HG02943 (cell line): ENCODE measurements around the gene MYLK.
"Not testable (repeated sequence)": the region's sequence is repeated elsewhere in the genome, so short reads cannot be mapped to it uniquely, and the experiment has no call there.

ENCODE experiments used
- ATAC-seq: cut with Tn5 transposase; IDR thresholded peaks from one replicate; pipeline ENCODE4 v1.9.1; 2021; ENCODE audit warnings: mild to moderate bottlenecking, low read depth, moderate library complexity; ENCODE audit not compliant: unreplicated experiment

MYLK gene, protein sequence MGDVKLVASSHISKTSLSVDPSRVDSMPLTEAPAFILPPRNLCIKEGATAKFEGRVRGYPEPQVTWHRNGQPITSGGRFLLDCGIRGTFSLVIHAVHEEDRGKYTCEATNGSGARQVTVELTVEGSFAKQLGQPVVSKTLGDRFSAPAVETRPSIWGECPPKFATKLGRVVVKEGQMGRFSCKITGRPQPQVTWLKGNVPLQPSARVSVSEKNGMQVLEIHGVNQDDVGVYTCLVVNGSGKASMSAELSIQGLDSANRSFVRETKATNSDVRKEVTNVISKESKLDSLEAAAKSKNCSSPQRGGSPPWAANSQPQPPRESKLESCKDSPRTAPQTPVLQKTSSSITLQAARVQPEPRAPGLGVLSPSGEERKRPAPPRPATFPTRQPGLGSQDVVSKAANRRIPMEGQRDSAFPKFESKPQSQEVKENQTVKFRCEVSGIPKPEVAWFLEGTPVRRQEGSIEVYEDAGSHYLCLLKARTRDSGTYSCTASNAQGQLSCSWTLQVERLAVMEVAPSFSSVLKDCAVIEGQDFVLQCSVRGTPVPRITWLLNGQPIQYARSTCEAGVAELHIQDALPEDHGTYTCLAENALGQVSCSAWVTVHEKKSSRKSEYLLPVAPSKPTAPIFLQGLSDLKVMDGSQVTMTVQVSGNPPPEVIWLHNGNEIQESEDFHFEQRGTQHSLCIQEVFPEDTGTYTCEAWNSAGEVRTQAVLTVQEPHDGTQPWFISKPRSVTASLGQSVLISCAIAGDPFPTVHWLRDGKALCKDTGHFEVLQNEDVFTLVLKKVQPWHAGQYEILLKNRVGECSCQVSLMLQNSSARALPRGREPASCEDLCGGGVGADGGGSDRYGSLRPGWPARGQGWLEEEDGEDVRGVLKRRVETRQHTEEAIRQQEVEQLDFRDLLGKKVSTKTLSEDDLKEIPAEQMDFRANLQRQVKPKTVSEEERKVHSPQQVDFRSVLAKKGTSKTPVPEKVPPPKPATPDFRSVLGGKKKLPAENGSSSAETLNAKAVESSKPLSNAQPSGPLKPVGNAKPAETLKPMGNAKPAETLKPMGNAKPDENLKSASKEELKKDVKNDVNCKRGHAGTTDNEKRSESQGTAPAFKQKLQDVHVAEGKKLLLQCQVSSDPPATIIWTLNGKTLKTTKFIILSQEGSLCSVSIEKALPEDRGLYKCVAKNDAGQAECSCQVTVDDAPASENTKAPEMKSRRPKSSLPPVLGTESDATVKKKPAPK (N-terminal part only)

DNA sequence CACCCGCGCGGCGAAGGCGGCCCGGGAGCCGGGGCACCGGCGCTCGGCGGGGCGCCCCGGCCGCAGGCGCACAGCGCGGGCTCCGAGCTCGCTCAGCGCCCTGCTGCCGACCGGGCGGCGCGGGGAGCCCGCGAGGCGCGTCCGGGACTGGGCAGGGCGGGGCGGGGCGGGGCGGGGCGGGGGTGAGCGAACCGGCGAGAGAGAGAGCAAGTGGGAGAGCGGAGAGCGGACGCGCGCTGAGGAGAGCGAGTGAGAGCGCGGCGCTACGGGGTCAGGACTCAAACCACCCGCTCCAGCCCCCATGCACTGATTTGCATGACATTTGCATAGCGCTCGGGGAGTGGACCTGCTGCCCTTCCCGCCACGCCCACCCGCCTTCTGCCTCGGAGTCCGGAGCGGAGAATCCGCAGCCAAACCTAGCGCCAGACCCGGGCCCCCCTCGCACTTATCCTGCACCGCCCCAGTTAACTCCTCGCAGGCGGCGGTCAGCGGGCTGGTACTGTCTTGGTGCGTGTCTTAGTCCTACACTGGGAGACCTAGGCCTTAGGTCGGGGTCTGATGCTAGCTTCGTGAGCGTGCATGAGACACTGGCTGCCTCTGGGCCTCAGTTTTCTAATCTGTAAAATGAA lies at the start of gene MYLK:
MYLK (minus strand) TSS at position 130 of the 629 bp plus-strand sequence. CDS start 90,491 bp downstream, outside the sequence.
- ATAC-seq = no peak

DNA sequence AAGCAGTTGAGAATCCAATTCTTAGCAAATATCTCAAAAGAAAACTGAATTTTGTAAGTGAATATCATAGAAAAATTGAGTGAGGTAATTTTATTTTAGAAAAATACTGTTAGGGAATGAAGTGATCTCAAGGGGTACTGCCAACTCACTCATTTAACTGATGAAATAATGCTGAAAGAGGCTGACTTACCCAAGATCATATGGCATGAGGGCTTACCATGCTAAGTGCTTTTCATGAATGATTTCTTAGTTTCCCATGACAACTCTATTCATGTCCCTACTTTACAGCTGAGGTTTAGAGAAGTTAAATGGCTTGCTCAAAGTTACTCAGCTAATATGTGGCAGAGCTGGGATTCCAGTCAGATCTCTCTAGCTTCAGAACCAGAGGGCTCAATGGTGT lies 46.3 kb upstream of the MYLK start:
- no peak for ATAC-seq

DNA sequence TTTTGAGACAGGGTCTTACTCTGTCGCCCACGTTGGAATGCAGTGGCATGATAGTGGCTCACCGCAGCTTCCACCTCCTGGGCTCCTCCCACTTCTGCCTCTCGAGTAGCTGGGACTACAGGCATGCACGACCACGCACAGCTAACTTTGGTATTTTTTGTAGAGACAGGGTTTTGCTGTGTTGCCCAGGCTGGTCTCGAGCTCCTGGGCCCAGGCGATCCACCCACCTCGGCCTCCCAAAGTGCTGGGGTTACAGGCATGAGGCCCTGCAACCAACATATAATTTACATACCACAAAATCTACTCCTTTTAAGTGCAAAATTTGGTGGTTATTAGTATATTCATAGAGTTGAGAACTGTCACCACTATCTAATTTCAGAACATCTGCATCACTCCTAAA lies 45.2 kb upstream of the MYLK start:
- ATAC-seq = no peak

DNA sequence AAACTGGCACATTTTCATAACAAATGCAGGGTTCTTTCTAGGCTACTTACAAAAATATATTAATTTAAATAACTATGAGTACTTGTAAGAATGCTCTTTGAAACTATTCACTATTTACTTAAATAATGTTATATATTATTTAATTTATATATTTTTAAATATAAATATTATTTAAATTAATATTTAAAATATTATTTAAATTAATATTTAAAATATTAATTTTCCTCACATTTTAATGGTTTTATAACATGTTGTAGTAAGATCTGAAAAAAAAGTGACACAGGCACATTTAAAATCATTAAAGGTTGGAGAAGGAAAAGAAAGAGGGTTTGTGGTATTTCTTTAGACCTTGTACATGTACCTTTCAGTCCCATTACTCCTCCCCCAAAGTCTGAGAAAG lies 42.3 kb upstream of the MYLK start:
- ATAC-seq = no peak

DNA sequence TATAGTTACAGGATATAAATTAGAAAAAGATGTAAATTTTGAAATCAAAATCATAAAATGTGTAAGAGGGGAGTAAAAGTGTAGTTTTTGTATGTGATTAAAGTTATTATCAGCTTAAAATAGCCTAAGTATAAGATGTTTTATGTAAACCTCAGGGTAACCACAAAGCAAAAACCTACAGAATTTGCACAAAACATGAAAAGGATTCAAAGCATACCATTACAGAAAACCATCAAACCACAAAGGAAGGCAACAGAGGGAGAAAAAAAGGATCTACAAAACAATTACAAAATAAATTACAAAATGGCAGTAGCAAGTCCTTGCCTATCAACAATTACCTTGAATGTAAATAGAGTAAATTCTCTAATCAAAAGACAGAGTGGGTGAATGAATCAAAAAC lies 36.7 kb upstream of the MYLK start:
- ATAC-seq = no peak

DNA sequence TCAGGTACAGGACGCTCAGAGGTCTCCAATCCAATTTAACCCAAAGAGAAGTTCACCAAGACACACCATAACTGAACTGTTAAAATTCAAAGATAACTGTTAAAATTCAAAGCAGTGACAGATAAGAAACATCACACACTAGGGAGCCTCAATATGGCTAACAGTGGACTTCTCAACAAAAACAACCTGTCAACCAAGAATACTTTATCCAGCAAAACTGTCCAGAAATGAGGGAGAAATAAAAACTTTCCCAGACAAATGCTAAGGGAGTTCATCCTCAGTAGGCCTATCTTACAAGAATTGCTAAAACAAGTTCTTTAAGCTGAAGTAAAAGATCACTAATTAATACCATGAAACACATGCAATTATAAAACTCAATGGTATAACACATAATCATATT lies 36.3 kb upstream of the MYLK start:
- no peak for ATAC-seq

DNA sequence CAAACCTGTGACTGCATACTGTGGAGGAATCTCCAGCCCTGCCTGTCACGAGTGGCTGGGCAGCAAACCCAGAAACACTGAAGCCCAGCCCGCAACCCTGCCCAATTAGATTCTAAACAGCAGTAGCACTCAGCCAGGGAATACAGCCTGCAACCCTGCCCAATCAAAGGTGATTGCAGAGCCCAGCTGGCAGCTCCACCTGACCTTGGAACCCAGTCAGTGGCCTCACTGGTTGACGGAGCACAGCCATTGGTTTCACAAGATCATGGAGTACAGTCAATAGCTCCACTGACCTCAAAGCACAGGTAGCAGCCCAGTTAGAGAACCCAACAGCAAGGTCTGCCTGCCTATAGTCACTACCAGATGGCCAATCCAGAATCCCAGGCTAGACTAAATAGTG lies 35.2 kb upstream of the MYLK start:
- ATAC-seq = no peak

DNA sequence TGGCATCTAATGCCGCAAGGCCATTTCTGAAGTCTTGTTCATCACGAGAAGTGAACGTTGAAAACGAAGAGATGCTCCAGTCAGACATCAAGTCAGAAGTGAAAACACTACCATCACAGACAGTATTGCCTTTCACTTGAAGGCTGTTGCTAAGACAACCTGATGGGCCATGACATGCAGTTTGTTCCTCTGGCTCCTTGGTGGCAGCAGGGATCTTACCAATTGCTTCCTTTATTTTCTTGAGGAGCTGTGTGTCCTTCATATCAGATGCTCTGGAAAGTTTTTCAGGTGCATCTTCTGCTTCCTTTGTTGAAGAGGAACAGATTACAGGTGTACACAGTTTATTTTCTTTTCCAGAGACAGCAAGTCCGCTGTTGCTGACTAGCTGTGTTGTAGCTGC lies 30.7 kb upstream of the MYLK start:
- ATAC-seq = no peak

DNA sequence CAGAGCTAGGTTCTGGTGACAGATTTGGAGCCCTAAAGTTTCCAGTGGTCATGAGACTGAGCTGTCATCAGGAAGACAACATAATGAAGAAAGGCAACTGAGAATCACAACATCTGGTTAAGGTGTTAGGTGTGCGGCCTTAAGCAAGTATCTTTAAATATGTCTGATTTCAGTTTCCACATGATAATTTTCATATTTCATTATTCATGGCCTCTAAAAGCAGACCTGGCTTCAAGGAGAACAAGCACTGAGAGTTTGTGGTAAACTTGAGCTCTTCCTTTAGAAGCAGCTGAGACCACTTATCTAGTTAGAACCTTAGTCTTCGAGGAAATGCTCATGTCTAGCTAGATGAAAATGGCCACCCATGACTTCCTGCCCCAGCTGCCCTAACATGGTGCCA lies 25.7 kb upstream of the MYLK start:
- no peak for ATAC-seq

DNA sequence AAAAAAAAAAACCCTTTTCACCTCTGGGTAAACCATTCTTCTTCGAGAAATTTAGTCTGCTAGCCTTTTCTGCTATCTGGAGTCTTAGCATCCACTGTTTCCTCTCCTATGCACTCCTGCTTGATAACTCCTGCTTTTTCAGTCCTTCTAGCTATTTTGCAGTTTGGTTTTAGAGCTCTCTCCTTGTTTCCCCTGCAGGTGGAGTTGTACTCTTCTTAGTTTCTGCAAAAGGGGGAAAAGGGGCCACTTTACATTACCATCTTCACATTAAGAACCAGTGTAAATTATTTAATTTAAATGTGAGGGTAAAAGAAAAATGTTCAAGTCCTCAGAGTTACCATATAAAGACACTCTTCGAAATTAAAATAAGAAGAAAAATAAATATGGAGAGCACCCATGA lies 23.6 kb upstream of the MYLK start:
- no peak for ATAC-seq

DNA sequence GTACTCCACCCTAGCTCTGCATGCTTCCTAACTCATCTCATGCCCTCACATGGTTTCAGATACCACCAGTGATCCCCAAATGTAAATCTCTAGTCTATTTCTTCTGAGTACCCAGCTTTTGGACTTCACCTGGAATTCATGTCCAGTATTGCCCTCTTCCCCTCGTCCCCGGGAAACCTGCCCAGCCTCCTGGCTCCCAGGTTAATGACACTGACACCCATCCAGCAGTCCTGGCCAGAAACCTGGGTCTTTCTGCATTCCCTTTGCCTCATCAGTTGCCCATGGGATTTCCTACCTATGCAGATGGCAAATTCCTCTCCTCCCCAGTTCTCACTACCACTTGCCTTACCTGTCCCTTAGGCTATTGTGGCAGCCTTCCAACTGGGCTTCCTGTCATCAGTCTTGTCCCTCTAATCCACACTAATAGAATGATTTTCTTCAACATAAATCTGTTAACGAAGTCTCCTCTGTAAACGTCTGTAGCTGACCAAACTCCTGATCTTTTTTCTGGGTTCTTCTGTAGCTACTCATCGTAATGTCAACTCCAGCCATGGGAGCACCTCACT lies 15.3 kb upstream of the MYLK start:
- ATAC-seq = no peak

DNA sequence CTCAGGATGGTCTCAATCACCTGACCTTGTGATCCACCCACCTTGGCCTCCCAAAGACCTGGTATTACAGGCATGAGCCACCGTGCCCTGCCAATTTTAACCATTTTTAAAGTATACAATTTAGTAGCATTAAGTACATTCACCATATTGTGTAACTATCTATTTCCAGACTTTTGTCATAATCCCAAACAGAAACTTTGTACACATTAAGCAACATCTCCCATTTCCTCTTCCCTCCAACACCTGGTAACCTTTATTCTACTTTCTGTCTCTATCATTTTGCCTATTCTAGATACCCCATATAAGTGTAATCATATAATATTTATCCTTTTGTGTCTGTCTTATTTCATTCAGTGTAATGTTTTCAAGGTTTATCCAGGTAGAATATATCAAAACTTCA lies 8.9 kb upstream of the MYLK start:
- no peak for ATAC-seq

DNA sequence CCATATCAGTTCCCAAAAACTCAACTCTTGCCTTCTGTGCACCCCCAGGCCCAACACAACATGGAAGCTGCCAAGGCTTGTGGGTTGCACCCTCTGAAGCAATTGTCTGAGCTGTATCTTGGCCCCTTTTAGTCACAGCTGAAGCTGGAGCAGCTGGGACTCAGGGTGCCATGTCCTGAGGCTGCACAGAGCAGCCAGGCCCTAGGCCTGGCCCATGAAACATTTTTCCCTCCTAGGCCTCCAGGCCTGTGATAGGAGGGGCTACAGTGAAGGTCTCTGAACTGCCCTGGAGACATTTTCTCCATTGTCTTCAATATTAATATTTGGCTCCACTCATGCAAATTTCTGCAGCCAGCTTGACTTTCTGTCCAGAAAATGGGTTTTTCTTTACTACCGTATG lies 8.1 kb upstream of the MYLK start:
- no peak for ATAC-seq

DNA sequence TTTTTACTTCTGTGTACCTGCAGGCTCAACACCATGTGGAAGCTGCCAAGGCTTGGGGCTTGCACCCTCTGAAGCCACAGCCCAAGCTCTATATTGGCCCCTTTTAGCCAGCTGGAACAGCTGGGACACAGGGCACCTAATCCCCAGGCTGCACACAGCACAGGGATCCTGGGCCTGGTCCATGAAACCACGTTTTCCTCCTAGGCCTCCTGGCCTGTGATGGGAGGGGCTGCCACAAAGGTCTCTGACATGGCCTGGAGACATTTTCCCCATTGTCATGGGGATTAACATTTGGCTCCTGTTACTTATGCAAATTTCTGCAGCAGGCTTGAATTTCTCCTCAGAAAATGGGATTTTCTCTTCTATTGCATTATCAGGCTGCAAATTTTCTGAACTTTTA lies 6.9 kb upstream of the MYLK start:
- not testable (repeated sequence) for ATAC-seq

DNA sequence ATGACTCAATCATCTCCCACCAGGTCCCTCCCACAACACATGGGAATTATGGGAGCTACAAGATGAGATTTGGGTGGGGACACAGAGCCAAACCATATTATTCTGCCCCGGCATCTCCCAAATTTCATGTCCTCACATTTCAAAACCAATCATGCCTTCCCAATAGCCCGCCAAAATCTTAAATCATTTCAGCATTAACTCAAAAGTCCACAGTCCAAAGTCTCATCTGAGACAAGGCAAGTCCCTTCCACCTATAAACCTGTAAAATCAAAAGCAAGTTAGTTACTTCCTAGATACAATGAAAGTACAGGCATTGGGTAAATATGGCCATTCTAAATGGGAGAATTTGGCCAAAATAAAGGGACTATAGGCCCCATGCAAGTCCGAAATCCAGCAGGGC lies 6.0 kb upstream of the MYLK start:
- not testable (repeated sequence) for ATAC-seq

DNA sequence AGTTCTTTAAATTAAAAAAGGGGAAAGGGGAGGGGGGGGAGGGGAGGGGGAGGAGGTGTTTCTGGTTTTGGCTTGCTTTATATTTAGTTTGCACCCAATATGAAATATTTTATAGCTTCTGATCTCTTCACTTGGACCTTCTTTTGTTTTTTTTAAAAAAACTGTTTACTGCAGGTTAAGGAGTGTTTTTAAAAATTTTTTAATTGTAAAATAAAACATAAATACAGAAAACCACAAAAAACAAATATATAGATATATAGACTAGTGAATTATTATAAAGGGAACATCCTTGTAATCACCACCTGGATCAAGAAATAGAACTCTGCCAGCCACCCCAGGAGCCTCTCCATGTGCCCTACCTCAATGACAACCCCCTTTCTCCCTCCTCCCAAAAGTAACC lies 861 bp upstream of the MYLK start:
- no peak for ATAC-seq

DNA sequence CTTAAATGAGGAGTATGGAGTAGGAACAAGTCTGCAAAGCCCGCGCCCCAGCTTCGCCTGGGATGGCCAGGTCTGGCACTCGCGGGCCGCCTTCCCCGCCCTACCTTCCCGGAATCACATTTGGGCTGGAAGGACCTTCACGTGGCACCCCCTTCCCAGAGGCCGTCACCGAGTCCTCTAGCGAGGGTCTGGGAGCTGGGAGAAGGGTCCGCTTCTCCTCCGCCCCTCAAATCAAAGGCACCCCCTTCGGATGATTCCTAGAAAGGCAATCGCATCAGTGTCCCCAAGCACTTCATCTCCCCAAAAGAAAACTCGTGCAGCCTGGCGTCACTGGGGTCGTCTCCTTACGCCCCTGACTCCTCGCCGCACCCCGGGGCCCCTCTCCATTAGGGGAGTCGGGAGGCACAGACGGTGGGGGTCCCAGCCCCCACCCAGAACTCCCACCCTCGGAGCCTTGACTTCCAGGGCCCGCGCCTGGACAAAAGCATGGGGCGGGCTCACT lies 380 bp downstream of the MYLK start:
- ATAC-seq = no peak

DNA sequence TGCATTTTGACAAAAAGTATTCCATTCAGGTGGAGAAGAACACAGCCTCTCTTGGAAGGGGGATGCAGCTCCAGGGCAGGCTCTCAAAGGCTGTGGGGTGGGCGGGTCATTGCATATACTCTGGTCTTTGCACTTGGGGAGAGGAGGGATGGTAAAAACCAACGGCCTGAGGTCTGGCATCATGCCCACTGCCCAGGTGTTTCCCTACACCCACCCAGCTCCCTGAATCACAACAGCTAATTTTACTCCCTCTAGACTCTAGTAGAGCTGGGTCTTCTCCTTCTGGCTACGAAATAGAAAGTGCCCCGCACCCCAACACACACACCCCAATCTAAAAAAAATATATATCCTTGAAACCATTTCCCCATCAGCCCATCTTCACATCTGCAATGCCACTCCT lies 1.0 kb downstream of the MYLK start:
- no peak for ATAC-seq

DNA sequence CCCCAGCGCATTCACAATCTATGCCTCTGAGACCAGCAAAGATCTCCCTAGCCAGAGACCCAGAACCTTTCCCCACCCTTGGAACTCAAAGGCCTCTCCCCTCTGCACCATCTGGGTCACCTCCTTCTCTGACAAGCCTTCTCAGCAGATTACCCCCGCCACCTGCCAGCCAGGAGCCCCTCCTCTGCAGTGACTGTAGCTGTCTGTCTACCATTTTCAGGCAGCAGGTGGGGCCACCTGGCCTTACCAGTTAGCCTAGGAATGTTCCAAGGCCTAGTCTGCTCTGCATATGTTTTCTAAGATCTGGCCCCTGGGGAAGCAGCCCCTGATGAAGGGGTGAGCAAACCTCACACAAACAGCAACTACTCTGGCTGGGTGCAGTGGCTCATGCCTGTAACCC lies 2.4 kb downstream of the MYLK start:
- ATAC-seq = no peak

DNA sequence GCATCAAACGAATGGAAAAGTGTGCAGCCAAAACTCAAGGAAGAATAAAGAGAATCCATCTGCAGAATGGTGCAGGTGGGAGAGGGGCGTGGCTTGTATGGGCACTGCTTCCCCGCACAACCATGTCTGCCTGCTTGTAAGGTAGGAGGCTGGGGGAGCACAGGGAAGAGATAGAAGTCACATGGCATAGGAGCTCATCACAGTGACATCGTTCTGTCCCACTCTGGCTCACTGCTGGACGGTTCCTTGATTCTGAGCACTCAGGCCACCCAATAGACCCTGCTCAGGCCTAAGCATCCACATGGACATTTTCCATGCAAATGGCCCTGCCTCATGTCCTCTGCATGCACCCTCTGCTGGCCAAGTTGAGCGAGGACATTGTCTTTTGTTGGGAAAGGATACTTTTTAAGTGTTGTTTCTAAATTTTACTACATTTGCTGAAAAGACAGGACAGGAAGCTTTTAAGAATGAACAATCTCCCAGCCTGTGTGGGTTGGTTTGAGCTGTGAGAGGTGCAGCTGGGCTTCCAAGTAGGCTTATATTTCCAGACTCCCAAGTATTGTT lies 3.1 kb downstream of the MYLK start:
- no peak for ATAC-seq
